GM12878 (cell line): ENCODE data around the gene EDN2. TPM values are rescaled to one million over a fixed set of nuclear protein-coding genes. Genes with fewer than 3 reads are reported as not detected.

Experiments used
- ATAC-seq: fragments of 200-7000 bp; cut with Tn5 transposase; 3 replicates; pipeline ENCODE4 v1.9.1; 2020; ENCODE audit warnings: mild to moderate bottlenecking, moderate library complexity
- BruUV-seq: library from RNA; stranded (reverse); fragments of 400-500 nt; replicated peaks from 2 replicates; lab custom pipeline; 2021; lab: Mats Ljungman, UMichigan
- CTCF ChIA-PET: fragments of 300-600 bp; sonication (Branson Sonifier 250); formaldehyde crosslinking; extraction: SDS; loops from one replicate; lab custom pipeline; 2021; ENCODE audit warnings: inconsistent platforms; lab: Yijun Ruan, JAX
- POLR2A ChIA-PET: fragments of 350-600 bp; formaldehyde crosslinking; extraction: SDS; loops from one replicate; lab custom pipeline; 2021; ENCODE audit warnings: inconsistent platforms; lab: Charles Lee
- RAD21 ChIA-PET: fragments of 300-600 bp; sonication (Branson Sonifier 250); formaldehyde crosslinking; loops from one replicate; lab custom pipeline; 2023; ENCODE audit warnings: antibody characterized with exemption; ENCODE audit not compliant: unreplicated experiment; lab: Charles Lee
- SMC1A ChIA-PET: fragments of 300-600 bp; sonication (Branson Sonifier 250); formaldehyde crosslinking; loops from one replicate; lab custom pipeline; 2023; ENCODE audit not compliant: unreplicated experiment, uncharacterized antibody; lab: Charles Lee
- DNase-seq: peaks from one replicate; pipeline ENCODE4 v3.0.0-alpha.2; 2011; ENCODE audit warnings: low read depth, low spot score
- FAIRE-seq: peaks from 3 replicates; lab custom pipeline; 2011; peaks lifted over from hg19 to GRCh38; lab: Jason Lieb, UNC
- H2AFZ ChIP-seq: 2 replicates; pipeline ENCODE4 v1.6.0; 2011; ENCODE audit warnings: low read depth, low read length, control low read depth; ENCODE audit not compliant: control insufficient read depth
- H3K27ac ChIP-seq: 2 replicates; pipeline ENCODE4 v1.5.1; 2011; ENCODE audit warnings: control low read depth; ENCODE audit not compliant: control insufficient read depth, insufficient read depth
- H3K27me3 ChIP-seq, 2 experiments: replicated peaks in 1 of 2; 2 replicates each; pipeline versions ENCODE4 v1.6.0 to v1.6.1; 2011; ENCODE audit warnings: low read length in 1 of 2; ENCODE audit not compliant: control insufficient read depth in 2 of 2, insufficient read depth in 2 of 2
- H3K36me3 ChIP-seq, 2 experiments: 2 replicates each; pipeline ENCODE4 v1.5.1; 2011; ENCODE audit warnings: low read length in 1 of 2; ENCODE audit not compliant: control insufficient read depth in 2 of 2, insufficient read depth in 2 of 2
- H3K4me1 ChIP-seq: 2 replicates; pipeline ENCODE4 v1.6.1; 2011; ENCODE audit warnings: mild to moderate bottlenecking, low read length, moderate library complexity, mixed read lengths; ENCODE audit not compliant: control insufficient read depth, insufficient read depth
- H3K4me2 ChIP-seq: 2 replicates; pipeline ENCODE4 v1.6.0; 2011; ENCODE audit warnings: control low read depth; ENCODE audit not compliant: control insufficient read depth, insufficient read depth
- H3K4me3 ChIP-seq: fragments of 200-600 bp; sonication (generic); 2 replicates; pipeline ENCODE4 v1.5.1; 2016
- H3K79me2 ChIP-seq: 2 replicates; pipeline ENCODE4 v1.6.0; 2011; ENCODE audit warnings: low read length; ENCODE audit not compliant: control insufficient read depth, insufficient read depth
- H3K9ac ChIP-seq: 2 replicates; pipeline ENCODE4 v1.8.0; 2011; ENCODE audit warnings: low read length, control low read depth, mixed read lengths; ENCODE audit not compliant: control insufficient read depth, insufficient read depth
- H3K9me3 ChIP-seq: replicated peaks from 3 replicates; pipeline ENCODE4 v1.5.1; 2011; ENCODE audit warnings: mild to moderate bottlenecking, low read length; ENCODE audit not compliant: control insufficient read depth, insufficient read depth
- H4K20me1 ChIP-seq: 2 replicates; pipeline ENCODE4 v1.6.0; 2011; ENCODE audit not compliant: control insufficient read depth, insufficient read depth
- ATF7 ChIP-seq: fragments of 450-650 bp; IDR thresholded peaks from 2 replicates; pipeline ENCODE4 v1.6.1; 2016; ENCODE audit warnings: low read depth, mild to moderate bottlenecking
- ESRRA ChIP-seq: IDR thresholded peaks from 2 replicates; pipeline ENCODE4 v1.6.1; 2012; ENCODE audit warnings: mild to moderate bottlenecking, low read length, improper control_type of control experiment
- PKNOX1 ChIP-seq: fragments of 450-650 bp; IDR thresholded peaks from 2 replicates; pipeline ENCODE4 v1.6.1; 2016; ENCODE audit warnings: mild to moderate bottlenecking
- RCOR1 ChIP-seq: conservative IDR thresholded peaks from 2 replicates; pipeline ENCODE4 v1.6.1; 2012; ENCODE audit warnings: low read depth, low read length, improper control_type of control experiment
- SPI1 ChIP-seq: IDR thresholded peaks from 2 replicates; pipeline ENCODE4 v1.6.1; 2011; ENCODE audit warnings: low read depth, mild to moderate bottlenecking, low read length, moderate library complexity, borderline replicate concordance; ENCODE audit not compliant: insufficient read depth
- SUZ12 ChIP-seq: fragments of 200-600 bp; sonication (generic); IDR thresholded peaks from one replicate; pipeline ENCODE4 v1.6.1; 2018; ENCODE audit warnings: antibody characterized with exemption, mild to moderate bottlenecking; ENCODE audit not compliant: unreplicated experiment
- WRNIP1 ChIP-seq: IDR thresholded peaks from 2 replicates; pipeline ENCODE4 v1.6.1; 2011; ENCODE audit warnings: low read depth, low read length, improper control_type of control experiment, borderline replicate concordance
- ZNF592 ChIP-seq: fragments of 450-650 bp; IDR thresholded peaks from 2 replicates; pipeline ENCODE4 v1.6.1; 2017; ENCODE audit warnings: mild to moderate bottlenecking, moderate library complexity
- WGBS: methylation state at CpG from one replicate; pipeline ENCODE4 v1.1.6; 2016; ENCODE audit warnings: low lambda C conversion rate; ENCODE audit not compliant: insufficient replicate concordance, insufficient coverage; ENCODE audit errors: missing lambda C conversion rate; 5-methylcytosine and 5-hydroxymethylcytosine counted together
- in situ Hi-C: fragments of 300-500 bp; cut with MboI; formaldehyde crosslinking; loops from 9 replicates; pipeline ENCODE4 v1.14.3; 2018; ENCODE audit warnings: mixed read lengths
- intact Hi-C: fragments of 100-400 bp; cut with micrococcal nuclease; formaldehyde crosslinking; loops from one replicate; pipeline ENCODE4 v1.14.2; 2022; ENCODE audit not compliant: unreplicated experiment
- polyA plus RNA-seq, 11 experiments: library from polyadenylated mRNA; depleted of rRNA in 4 of 11; unstranded in 6 of 11; stranded (reverse) in 5 of 11; fragments of >200 nt; fragmentation: Nextera tagmentation in 4 of 11; fragmentation: Illumina TruSeq in 1 of 11; extraction: Ambion mirVana in 4 of 11; extraction: Trizol in 1 of 11; gene quantifications; 1 replicate in 1 of 11; 2 replicates in 10 of 11; pipeline versions ENCODE4 v1.2.1 to v1.2.3, GENCODE V29; 2011 to 2016; ENCODE audit warnings: inconsistent platforms in 2 of 11, missing spikeins in 2 of 11, low read depth in 1 of 11
- total RNA-seq, 4 experiments: library from RNA; depleted of rRNA in 3 of 4; stranded (reverse); fragments of >200 nt in 3 of 4; fragmentation: Illumina TruSeq in 1 of 4; extraction: Trizol in 1 of 4; gene quantifications; 2 replicates each; pipeline versions ENCODE4 v1.2.1 to v1.2.3, GENCODE V29; 2013 to 2021

The EDN2 gene
- total and polyA plus RNA-seq, 10 of the 15 experiments (the other 5 are each of a cell fraction or from before 2014, with no cell fraction given) = 0.11 to 1.5 (median 0.43) TPM; not detected in 1

- BruUV-seq = no TSS peak
- TF ChIP-seq SPI1 (no peak), ESRRA (no peak), ZNF592 (no peak), ATF7 (no peak), WRNIP1 (no peak), PKNOX1 (no peak), RCOR1 (no peak), SUZ12 (no peak)
- ChIA-PET POLR2A (no interaction called here), RAD21 (no interaction called here), SMC1A (no interaction called here), CTCF (interaction anchor here (0.6 to 0.8 kb wide), 2 partner anchors 35 to 172 kb away, joined by 3 read pairs; no protein-coding TSS in a partner anchor)
- H3K27me3 ChIP-seq = no peaks in the 10 kb centered on the region; a peak in 1 of 4 replicates
- in situ Hi-C loops (no loop called here), intact Hi-C loops (no loop called here)
- no peak for FAIRE-seq
- no peak for DNase-seq
- H3K36me3 ChIP-seq = no peaks in the 10 kb centered on the region
- H3K9me3 ChIP-seq = no peaks in the 10 kb centered on the region
- no peak overlapping the region for H2AFZ ChIP-seq
- no peaks in the 10 kb centered on the region for H3K79me2 ChIP-seq
- no peaks in the 10 kb centered on the region for H3K4me1 ChIP-seq
- no peak overlapping the region for H3K4me2 ChIP-seq
- no peaks in the 10 kb centered on the region for H4K20me1 ChIP-seq
- H3K4me3 ChIP-seq = no peak overlapping the region
- H3K27ac ChIP-seq = no peak overlapping the region
- H3K9ac ChIP-seq = no peak overlapping the region
- ATAC-seq = no peak
- 40% methylated on average over 6 of the region's 6 CpGs for WGBS
These were observed 30.1 kb downstream of the EDN2 start for GRCh38 chr1:41454406-41454805.
